Skin of body (tissue), 2 donors: ENCODE measurements around the gene ZBTB46. TPM values are rescaled to one million over a fixed set of nuclear protein-coding genes. Genes with fewer than 3 reads are reported as not detected.
"Not testable (repeated sequence)": the region's sequence is repeated elsewhere in the genome, so short reads cannot be mapped to it uniquely, and the experiment has no call there.

ENCODE experiments used
- DNase-seq: peaks from one replicate; lab custom pipeline; 2025; lab: John Stamatoyannopoulos, UW
- total RNA-seq: library from RNA; depleted of rRNA; stranded (reverse); fragments of >200 nt; gene quantifications from one replicate; pipeline ENCODE4 v1.2.3, GENCODE V29; 2014

ZBTB46 gene
- total RNA-seq = 8.3 TPM

GRCh38 chr20:63830841-63831588 is at the start of gene ZBTB46:
ZBTB46 (minus strand) TSS chr20:63831264; CDS start chr20:63790757, 40,507 bp downstream.
- DNase-seq = no peak

- no peak for DNase-seq
Observed at GRCh38 chr20:63878899-63879663, 48.0 kb upstream of the ZBTB46 start.

GRCh38 chr20:63877755-63878470 is 46.8 kb upstream of the ZBTB46 start:
- no peak for DNase-seq

GRCh38 chr20:63876489-63877036 is 45.5 kb upstream of the ZBTB46 start:
- DNase-seq = no peak

- not testable (repeated sequence) for DNase-seq
Observed at GRCh38 chr20:63874241-63874640, 43.2 kb upstream of the ZBTB46 start.

- peak; percentile 29 for DNase-seq
Observed at GRCh38 chr20:63873477-63873971, 42.5 kb upstream of the ZBTB46 start.

- no peak for DNase-seq
Observed at GRCh38 chr20:63868264-63868663, 37.2 kb upstream of the ZBTB46 start.

- DNase-seq = not testable (repeated sequence)
Observed at GRCh38 chr20:63867042-63867441, 36.0 kb upstream of the ZBTB46 start.

GRCh38 chr20:63864978-63865640 is 34.0 kb upstream of the ZBTB46 start, which contains the start of gene TPD52L2:
TPD52L2 (plus strand) TSS chr20:63865270; CDS start chr20:63865366, 96 bp downstream.
- DNase-seq = peak; percentile 97

GRCh38 chr20:63864545-63864977 is 33.5 kb upstream of the ZBTB46 start:
- DNase-seq = no peak

GRCh38 chr20:63863798-63864544 is 32.9 kb upstream of the ZBTB46 start:
- DNase-seq = peak; percentile 44

GRCh38 chr20:63863021-63863797 is 32.1 kb upstream of the ZBTB46 start:
- no peak for DNase-seq

- DNase-seq = no peak
Observed at GRCh38 chr20:63861981-63862901, 31.2 kb upstream of the ZBTB46 start.

GRCh38 chr20:63861365-63861934 is 30.4 kb upstream of the ZBTB46 start, which contains the start of gene ABHD16B:
ABHD16B (plus strand) TSS chr20:63861498; CDS start chr20:63861541, 43 bp downstream.
- no peak for DNase-seq

- DNase-seq = no peak
Observed at GRCh38 chr20:63860325-63861051, 29.4 kb upstream of the ZBTB46 start.

GRCh38 chr20:63859166-63859699 is 28.2 kb upstream of the ZBTB46 start:
- DNase-seq = no peak
